Breast epithelium (tissue), 4 donors: ENCODE measurements around the gene LMTK3. TPM values are rescaled to one million over a fixed set of nuclear protein-coding genes. Genes with fewer than 3 reads are reported as not detected.

Experiments
- DNase-seq, 2 donors: peaks; one replicate each; pipeline ENCODE4 v3.0.0-alpha.2; 2019; ENCODE audit warnings: low spot score in 2 of 2
- H3K27ac ChIP-seq, 2 donors: fragments of 200-600 bp; sonication (generic) in 1 of 2; one replicate each; pipeline ENCODE4 v1.5.1; 2016 to 2019; ENCODE audit warnings: mild to moderate bottlenecking in 1 of 2
- H3K27me3 ChIP-seq, 2 donors: fragments of 200-600 bp; sonication (generic) in 1 of 2; one replicate each; pipeline versions ENCODE4 v1.5.1 to v1.6.0; 2017 to 2019; ENCODE audit warnings: control low read depth in 1 of 2, mild to moderate bottlenecking in 1 of 2
- H3K36me3 ChIP-seq: fragments of 200-600 bp; one replicate; pipeline ENCODE4 v1.5.1; 2019
- H3K4me1 ChIP-seq, 2 donors: fragments of 200-600 bp; sonication (generic); one replicate each; pipeline ENCODE4 v1.5.1; 2016 to 2019; ENCODE audit warnings: control low read depth in 1 of 2
- H3K4me3 ChIP-seq, 3 donors: fragments of 200-600 bp; sonication (generic); 1 replicate in 2 of 3; 2 replicates in 1 of 3; pipeline ENCODE4 v1.5.1; 2016 to 2019; ENCODE audit warnings: mild to moderate bottlenecking in 3 of 3, moderate library complexity in 2 of 3
- H3K9me3 ChIP-seq, 2 donors: fragments of 200-600 bp; sonication (generic) in 1 of 2; one replicate each; pipeline ENCODE4 v1.5.1; 2016 to 2019; ENCODE audit warnings: control low read depth in 1 of 2
- CTCF ChIP-seq, 3 donors: fragments of 450-650 bp; IDR thresholded peaks; one replicate each; pipeline ENCODE4 v1.5.1; 2016 to 2017; ENCODE audit warnings: antibody characterized with exemption in 3 of 3, mild to moderate bottlenecking in 3 of 3, moderate library complexity in 3 of 3
- POLR2A ChIP-seq: fragments of 450-650 bp; IDR thresholded peaks from one replicate; pipeline ENCODE4 v1.6.1; 2016; ENCODE audit warnings: antibody characterized with exemption, mild to moderate bottlenecking, moderate library complexity
- POLR2AphosphoS5 ChIP-seq, 3 donors: sonication (generic); formaldehyde crosslinking; IDR thresholded peaks; one replicate each; pipeline ENCODE4 v1.6.1; 2017; ENCODE audit warnings: antibody characterized with exemption in 3 of 3
- intact Hi-C: fragments of 100-400 bp; cut with DNase I; formaldehyde crosslinking; loops from one replicate; pipeline ENCODE4 v1.15.1; 2023; ENCODE audit warnings: low total_unique reads
- total RNA-seq, 3 donors: library from RNA; depleted of rRNA; stranded (reverse); fragments of >200 nt; gene quantifications; one replicate each; pipeline ENCODE4 v1.1.0, GENCODE V29; 2016

LMTK3 gene
- total RNA-seq, 3 donors from 2014 or later, result 1.3 to 2.9 TPM; not detected in 1

- H3K27me3 ChIP-seq, result no peaks in the 10 kb centered on the region
- no peaks in the 10 kb centered on the region for H3K4me1 ChIP-seq
- intact Hi-C loops, result no loop called here
- no peak overlapping the region for H3K4me3 ChIP-seq
- peaks cover 7% of the 10 kb centered on the region for H3K36me3 ChIP-seq
- no peaks in the 10 kb centered on the region for H3K9me3 ChIP-seq
- H3K27ac ChIP-seq, result no peak overlapping the region
- TF ChIP-seq CTCF (IDR thresholded peaks at IDR 0.05) (no peak), POLR2A (no peak), POLR2AphosphoS5 (IDR thresholded peaks at IDR 0.05) (no peak)
- no peak for DNase-seq
These were observed 53.6 kb downstream of the LMTK3 start for GRCh38 chr19:48458016-48458415.

GRCh38 chr19:48456864-48457263 is 54.8 kb downstream of the LMTK3 start:
- intact Hi-C loops, result no loop called here
- Histone ChIP-seq H3K27ac (no peak overlapping the region), H3K4me3 (no peak overlapping the region), H3K4me1 (no peaks in the 10 kb centered on the region), H3K27me3 (no peaks in the 10 kb centered on the region), H3K36me3 (peaks cover 7% of the 10 kb centered on the region), H3K9me3 (no peaks in the 10 kb centered on the region)
- no peak for TF ChIP-seq POLR2A
- TF ChIP-seq POLR2AphosphoS5 (IDR thresholded peaks at IDR 0.05), result no peak
- no peak for TF ChIP-seq CTCF (IDR thresholded peaks at IDR 0.05)
- DNase-seq, result no peak

- intact Hi-C loops, result no loop called here
- Histone ChIP-seq H3K4me1 (no peaks in the 10 kb centered on the region), H3K27ac (no peak overlapping the region), H3K27me3 (no peaks in the 10 kb centered on the region), H3K4me3 (no peak overlapping the region), H3K36me3 (peaks cover 15% of the 10 kb centered on the region), H3K9me3 (no peaks in the 10 kb centered on the region)
- no peak for TF ChIP-seq POLR2AphosphoS5 (IDR thresholded peaks at IDR 0.05)
- TF ChIP-seq CTCF (IDR thresholded peaks at IDR 0.05), result no peak
- TF ChIP-seq POLR2A, result no peak
- no peak for DNase-seq
These were observed 55.6 kb downstream of the LMTK3 start for GRCh38 chr19:48455908-48456562.

- Histone ChIP-seq H3K36me3 (peaks cover 21% of the 10 kb centered on the region), H3K27ac (no peak within 1 kb of the TSS), H3K9me3 (no peaks in the 10 kb centered on the region), H3K4me1 (no peaks in the 10 kb centered on the region), H3K4me3 (no peak within 1 kb of the TSS), H3K27me3 (no peaks in the 10 kb centered on the region)
- no peak for DNase-seq
- TF ChIP-seq CTCF (IDR thresholded peaks at IDR 0.05) (no peak), POLR2A (no peak), POLR2AphosphoS5 (IDR thresholded peaks at IDR 0.05) (no peak)
- intact Hi-C loops, result no loop called here
These were observed 56.3 kb downstream of the LMTK3 start, which contains the start of gene KCNJ14 for GRCh38 chr19:48455171-48455907. Gene KCNJ14 (plus strand): TSS chr19:48455574. CDS start chr19:48461725, 6,151 bp downstream.

- H3K4me3 ChIP-seq, result no peak overlapping the region
- no peak for DNase-seq
- H3K36me3 ChIP-seq, result peaks cover 21% of the 10 kb centered on the region
- no peaks in the 10 kb centered on the region for H3K4me1 ChIP-seq
- H3K27me3 ChIP-seq, result no peaks in the 10 kb centered on the region
- H3K9me3 ChIP-seq, result no peaks in the 10 kb centered on the region
- no peak for TF ChIP-seq POLR2A
- TF ChIP-seq POLR2AphosphoS5 (IDR thresholded peaks at IDR 0.05), result no peak
- TF ChIP-seq CTCF (IDR thresholded peaks at IDR 0.05), result no peak
- intact Hi-C loops, result no loop called here
- H3K27ac ChIP-seq, result no peak overlapping the region
These were observed 57.4 kb downstream of the LMTK3 start for GRCh38 chr19:48454150-48454730.
